ENCODE measurements around the gene RABL3.
"Not testable (repeated sequence)": the region's sequence is repeated elsewhere in the genome, so short reads cannot be mapped to it uniquely, and the experiment has no call there.

The RABL3 gene

DNA sequence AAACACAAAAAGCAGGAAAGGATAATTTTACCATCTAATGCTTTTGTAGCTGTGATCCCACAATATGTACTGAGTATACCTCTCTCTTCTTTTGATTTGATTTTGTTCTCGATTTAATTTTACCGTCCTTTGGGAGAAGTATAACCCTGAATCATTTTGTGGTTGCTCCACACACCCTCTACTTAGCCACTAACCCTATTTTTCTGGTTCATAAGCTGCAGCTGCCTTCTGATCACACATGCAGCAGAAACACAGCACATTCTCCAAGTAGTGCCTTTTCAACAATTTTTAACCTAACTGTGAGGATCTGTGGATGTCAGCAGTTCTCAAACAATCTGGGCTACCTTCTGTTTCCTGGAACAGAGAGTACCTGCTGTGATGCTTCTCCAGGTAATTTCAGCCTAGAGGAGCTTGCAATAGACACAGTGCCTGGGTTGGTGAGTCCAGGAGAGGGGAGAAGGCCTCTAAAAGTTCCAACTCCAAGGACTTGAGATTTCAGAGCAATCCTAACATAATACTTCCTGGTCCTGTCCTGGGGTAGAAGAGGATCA, 100.5 kb downstream of the RABL3 start:
- DNase-seq, result no peak

DNA sequence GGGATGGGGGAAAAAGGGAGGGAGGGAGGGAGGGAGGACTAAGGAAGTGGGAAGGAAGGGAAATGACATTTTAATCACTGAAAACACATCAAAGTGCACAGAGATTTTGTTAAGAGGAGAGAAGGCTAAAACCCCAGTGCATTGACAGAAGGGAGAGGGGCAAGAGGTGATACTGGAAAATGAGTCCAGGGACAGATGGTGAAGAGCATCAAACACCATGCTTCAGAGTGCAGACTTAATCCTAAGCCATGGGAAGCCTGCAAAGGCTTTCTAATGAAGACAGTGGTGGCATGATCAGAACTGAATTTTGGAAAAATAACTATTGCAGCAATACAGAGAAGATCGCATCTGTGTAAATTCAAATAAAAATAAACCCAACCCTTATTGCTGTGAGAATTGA, 102.1 kb downstream of the RABL3 start:
- no peak for DNase-seq

GRCh38 chr3:120638820-120639219, 103.5 kb downstream of the RABL3 start:
- not testable (repeated sequence) for DNase-seq

DNA sequence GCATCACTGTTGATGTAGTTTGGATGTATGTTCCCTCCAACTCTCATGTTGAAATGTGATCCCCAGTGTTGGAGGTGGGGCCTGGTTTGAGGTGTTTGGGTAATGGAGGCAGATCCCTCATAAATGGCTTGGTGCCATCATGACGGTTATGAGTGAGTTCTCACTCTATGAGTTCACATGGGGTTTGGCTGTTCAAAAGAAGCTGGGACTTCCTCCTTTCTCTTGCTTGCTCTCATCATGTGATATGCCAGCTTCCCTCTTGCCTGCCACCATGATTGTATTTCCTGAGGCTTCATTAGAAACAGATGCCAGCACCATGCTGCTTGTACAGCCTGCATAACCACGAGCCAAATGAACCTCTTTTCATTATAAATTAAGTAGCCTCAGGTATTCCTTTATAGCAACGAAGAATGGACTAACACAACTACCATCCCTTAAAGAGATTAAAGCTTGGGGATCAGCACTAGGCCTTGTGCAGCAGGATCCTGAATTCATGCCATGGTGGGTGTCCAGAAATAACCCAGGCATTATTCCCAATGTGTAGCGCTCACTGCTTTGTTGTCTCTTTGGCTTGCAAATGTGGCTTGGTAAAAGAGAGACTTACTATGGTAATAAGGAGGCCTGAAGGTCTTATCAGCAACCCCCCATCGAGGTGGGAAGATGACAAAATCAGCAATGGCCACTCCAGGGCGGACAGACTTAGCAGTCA, 104.3 kb downstream of the RABL3 start:
- no peak for DNase-seq

GRCh38 chr3:120636795-120637401, 105.4 kb downstream of the RABL3 start:
- no peak for DNase-seq

Data from NCI-H748 treated with DMSO at 0.1 percent for 48 hours (cell line).